Stimulated activated CD8-positive, alpha-beta memory T cell treated with anti-CD3 and anti-CD28 coated beads, Interleukin-15, amount 100 ng/mL, for 48 hours (primary cell): ENCODE results near the gene CENPB.
"Not testable (repeated sequence)": the region's sequence is repeated elsewhere in the genome, so short reads cannot be mapped to it uniquely, and the experiment has no call there.

ENCODE experiments used
- DNase-seq, 2 donors: peaks; one replicate each; pipeline ENCODE4 v3.0.0-alpha.2; 2020; ENCODE audit warnings: low read depth in 2 of 2

Gene CENPB

GRCh38 chr20:3786665-3787323 lies at the start of gene CENPB:
Gene CENPB (minus strand): TSS chr20:3786740. CDS start chr20:3786483, 257 bp downstream.
- peak; percentile 87 to 90 for DNase-seq

- DNase-seq = no peak
Observed at GRCh38 chr20:3836132-3836531, 49.6 kb upstream of the CENPB start.

- DNase-seq = not testable (repeated sequence)
Observed at GRCh38 chr20:3829891-3830290, 43.4 kb upstream of the CENPB start.

GRCh38 chr20:3828798-3829197 lies 42.3 kb upstream of the CENPB start:
- no peak for DNase-seq

GRCh38 chr20:3826420-3826819 lies 39.9 kb upstream of the CENPB start:
- DNase-seq = no peak

- no peak for DNase-seq
Observed at GRCh38 chr20:3825526-3825925, 39.0 kb upstream of the CENPB start.

- no peak for DNase-seq
Observed at GRCh38 chr20:3823881-3824280, 37.3 kb upstream of the CENPB start.

GRCh38 chr20:3821996-3822395 lies 35.5 kb upstream of the CENPB start:
- DNase-seq = no peak

- no peak for DNase-seq
Observed at GRCh38 chr20:3820901-3821727, 34.6 kb upstream of the CENPB start.

GRCh38 chr20:3820048-3820900 lies 33.7 kb upstream of the CENPB start, which contains the start of gene AP5S1:
Gene AP5S1 (plus strand): TSS chr20:3820547. CDS start chr20:3822118, 1,571 bp downstream.
- DNase-seq = peak; percentile 89 to 90

GRCh38 chr20:3819411-3820047 lies 33.0 kb upstream of the CENPB start:
- no peak for DNase-seq

- DNase-seq = no peak
Observed at GRCh38 chr20:3818155-3819151, 31.9 kb upstream of the CENPB start.

- no peak for DNase-seq
Observed at GRCh38 chr20:3815703-3816315, 29.3 kb upstream of the CENPB start.

GRCh38 chr20:3814928-3815495 lies 28.5 kb upstream of the CENPB start:
- no peak for DNase-seq

- DNase-seq = no peak
Observed at GRCh38 chr20:3813848-3814581, 27.5 kb upstream of the CENPB start.

GRCh38 chr20:3812975-3813847 lies 26.7 kb upstream of the CENPB start:
- no peak for DNase-seq

GRCh38 chr20:3812259-3812681 lies 25.7 kb upstream of the CENPB start:
- no peak for DNase-seq
